GM12892 (cell line): ENCODE data around the gene TMEM186.

ENCODE experiments used
- POLR2A ChIP-seq: IDR thresholded peaks from 2 replicates; pipeline ENCODE4 v1.6.1; 2011; ENCODE audit warnings: low read depth, low read length, control low read depth
- POLR2AphosphoS5 ChIP-seq: IDR thresholded peaks from 2 replicates; pipeline ENCODE4 v1.6.1; 2011; ENCODE audit warnings: low read depth, low read length, control low read depth

- TF ChIP-seq POLR2A (no peak), POLR2AphosphoS5 (no peak)
Measured at GRCh38 chr16:8795818-8796217, 1.6 kb downstream of the TMEM186 start.
